H9 (cell line): ENCODE results near the gene PRAMEF12. TPM values are rescaled to one million over a fixed set of nuclear protein-coding genes. Genes with fewer than 3 reads are reported as not detected.

Experiments used
- DNase-seq: peaks from one replicate; pipeline ENCODE4 v3.0.0-alpha.2; 2017
- H2AFZ ChIP-seq: one replicate; pipeline ENCODE4 v1.6.1; 2013; ENCODE audit warnings: mild to moderate bottlenecking, low read length, control low read depth, moderate library complexity
- H2AK5ac ChIP-seq: 2 replicates; pipeline ENCODE4 v1.6.1; 2013; ENCODE audit warnings: low read length, control low read depth, mixed read lengths; ENCODE audit not compliant: insufficient read length
- H2BK120ac ChIP-seq: one replicate; pipeline ENCODE4 v1.6.1; 2013; ENCODE audit warnings: low read depth, mild to moderate bottlenecking, low read length, control low read depth, inconsistent platforms; ENCODE audit not compliant: poor library complexity, severe bottlenecking
- H2BK12ac ChIP-seq: 2 replicates; pipeline ENCODE4 v1.6.1; 2013; ENCODE audit warnings: low read length, control low read depth, mixed read lengths, low read depth; ENCODE audit not compliant: insufficient read length
- H2BK15ac ChIP-seq: 2 replicates; pipeline ENCODE4 v1.6.1; 2013; ENCODE audit warnings: low read depth, low read length, control low read depth
- H2BK20ac ChIP-seq: one replicate; pipeline ENCODE4 v1.6.1; 2013; ENCODE audit warnings: low read depth, mild to moderate bottlenecking, low read length, control low read depth, inconsistent platforms; ENCODE audit not compliant: poor library complexity, severe bottlenecking
- H2BK5ac ChIP-seq: 2 replicates; pipeline ENCODE4 v1.6.1; 2013; ENCODE audit warnings: low read length, control low read depth, mixed read lengths; ENCODE audit not compliant: insufficient read length
- H3K14ac ChIP-seq: 2 replicates; pipeline ENCODE4 v1.6.1; 2013; ENCODE audit warnings: low read length, control low read depth; ENCODE audit not compliant: insufficient read depth
- H3K18ac ChIP-seq: 2 replicates; pipeline ENCODE4 v1.6.1; 2013; ENCODE audit warnings: low read depth, mild to moderate bottlenecking, mixed read lengths, low read length, control low read depth; ENCODE audit not compliant: insufficient read length
- H3K23ac ChIP-seq: 2 replicates; pipeline ENCODE4 v1.6.1; 2013; ENCODE audit warnings: low read length, control low read depth, mixed read lengths, low read depth; ENCODE audit not compliant: insufficient read length
- H3K23me2 ChIP-seq: 2 replicates; pipeline ENCODE4 v1.6.1; 2013; ENCODE audit warnings: low read depth, mild to moderate bottlenecking, mixed read lengths, low read length, control low read depth; ENCODE audit not compliant: insufficient read length, poor library complexity, severe bottlenecking
- H3K27ac ChIP-seq: 2 replicates; pipeline ENCODE4 v1.5.1; 2013; ENCODE audit warnings: low read length, control low read depth, mixed read lengths, low read depth; ENCODE audit not compliant: insufficient read length
- H3K27me3 ChIP-seq: 2 replicates; pipeline ENCODE4 v1.6.1; 2013; ENCODE audit warnings: low read length, control low read depth, inconsistent platforms; ENCODE audit not compliant: insufficient read depth
- H3K4ac ChIP-seq: 2 replicates; pipeline ENCODE4 v1.6.1; 2013; ENCODE audit warnings: low read depth, mild to moderate bottlenecking, control low read depth, inconsistent platforms, low read length, moderate library complexity
- H3K4me1 ChIP-seq: 2 replicates; pipeline ENCODE4 v1.6.1; 2013; ENCODE audit warnings: low read length, control low read depth, inconsistent platforms; ENCODE audit not compliant: insufficient read depth
- H3K4me2 ChIP-seq: 2 replicates; pipeline ENCODE4 v1.6.1; 2013; ENCODE audit warnings: low read length, control low read depth, mixed read lengths; ENCODE audit not compliant: insufficient read length, insufficient read depth
- H3K56ac ChIP-seq: 2 replicates; pipeline ENCODE4 v1.6.1; 2013; ENCODE audit warnings: low read depth, mild to moderate bottlenecking, mixed read lengths, low read length, control low read depth; ENCODE audit not compliant: insufficient read length
- H3K79me1 ChIP-seq: 2 replicates; pipeline ENCODE4 v1.6.1; 2013; ENCODE audit warnings: low read depth, mild to moderate bottlenecking, moderate library complexity, low read length, control low read depth, inconsistent platforms; ENCODE audit not compliant: insufficient read depth, poor library complexity, severe bottlenecking
- H3K79me2 ChIP-seq: 2 replicates; pipeline ENCODE4 v1.6.1; 2013; ENCODE audit warnings: low read length, control low read depth, inconsistent platforms; ENCODE audit not compliant: insufficient read depth
- H3K9ac ChIP-seq: 2 replicates; pipeline ENCODE4 v1.6.1; 2013; ENCODE audit warnings: low read length, control low read depth, mixed read lengths; ENCODE audit not compliant: insufficient read length; ENCODE audit errors: extremely low read depth
- H3K9me3 ChIP-seq: one replicate; pipeline ENCODE4 v1.6.1; 2013; ENCODE audit warnings: low read depth, low read length, inconsistent platforms; ENCODE audit not compliant: control insufficient read depth
- H3T11ph ChIP-seq: one replicate; pipeline ENCODE4 v1.6.1; 2013; ENCODE audit warnings: mild to moderate bottlenecking, low read length, control low read depth, inconsistent platforms
- H4K20me1 ChIP-seq: one replicate; pipeline ENCODE4 v1.6.1; 2013; ENCODE audit not compliant: control insufficient read depth, insufficient read length, insufficient read depth
- H4K5ac ChIP-seq: 2 replicates; pipeline ENCODE4 v1.6.1; 2013; ENCODE audit warnings: low read depth, mild to moderate bottlenecking, mixed read lengths, low read length, control low read depth; ENCODE audit not compliant: insufficient read length
- H4K8ac ChIP-seq: replicated peaks from 2 replicates; pipeline ENCODE4 v1.6.1; 2013; ENCODE audit warnings: low read length, control low read depth, mixed read lengths, low read depth; ENCODE audit not compliant: insufficient read length
- H4K91ac ChIP-seq: 2 replicates; pipeline ENCODE4 v1.6.1; 2013; ENCODE audit warnings: low read depth, mild to moderate bottlenecking, moderate library complexity, mixed read lengths, low read length, control low read depth; ENCODE audit not compliant: insufficient read length
- H3K27ac Mint-ChIP-seq, 3 experiments: 2 replicates in 2 of 3; 3 replicates in 1 of 3; pipeline ENCODE4 v1.8.0; 2020 to 2021; ENCODE audit warnings: mixed read lengths in 3 of 3, mild to moderate bottlenecking in 1 of 3, moderate library complexity in 1 of 3
- H3K27me3 Mint-ChIP-seq: 2 replicates; pipeline ENCODE4 v1.8.0; 2021; ENCODE audit warnings: low read depth, mild to moderate bottlenecking, moderate library complexity, mixed read lengths
- H3K36me3 Mint-ChIP-seq, 3 experiments: 2 replicates in 2 of 3; 3 replicates in 1 of 3; pipeline ENCODE4 v1.8.0; 2020 to 2021; ENCODE audit warnings: low read depth in 3 of 3, mixed read lengths in 3 of 3; ENCODE audit not compliant: insufficient read depth in 1 of 3
- H3K4me1 Mint-ChIP-seq, 2 experiments: 2 replicates each; pipeline ENCODE4 v1.8.0; 2020; ENCODE audit warnings: mixed read lengths in 2 of 2
- H3K4me3 Mint-ChIP-seq, 2 experiments: 2 replicates in 1 of 2; 3 replicates in 1 of 2; pipeline ENCODE4 v1.8.0; 2020 to 2021; ENCODE audit warnings: mild to moderate bottlenecking in 2 of 2, mixed read lengths in 2 of 2, moderate library complexity in 1 of 2
- H3K9me3 Mint-ChIP-seq, 2 experiments: 2 replicates in 1 of 2; 3 replicates in 1 of 2; pipeline ENCODE4 v1.8.0; 2020; ENCODE audit warnings: mild to moderate bottlenecking in 2 of 2, mixed read lengths in 2 of 2, moderate library complexity in 1 of 2
- CTCF ChIP-seq: fragments of 200-600 bp; sonication (generic); conservative IDR thresholded peaks from 3 replicates; pipeline ENCODE4 v1.8.0; 2021; ENCODE audit warnings: antibody characterized with exemption, mild to moderate bottlenecking
- WGBS: extraction: QIAGEN DNeasy Blood & Tissue Kit; methylation state at CpG from one replicate; pipeline ENCODE4 v1.1.7; 2013; ENCODE audit warnings: missing lambda C conversion rate, low lambda C conversion rate, mixed read lengths; ENCODE audit not compliant: insufficient read length; ENCODE audit errors: extremely low coverage; 5-methylcytosine and 5-hydroxymethylcytosine counted together
- total RNA-seq: library from RNA; stranded (reverse); gene quantifications from 2 replicates; pipeline ENCODE4 v1.2.1, GENCODE V29; 2021

PRAMEF12 gene
- total RNA-seq, 1 experiment from 2014 or later = not detected

GRCh38 chr1:12778907-12779306 lies 5.4 kb downstream of the PRAMEF12 start:
- DNase-seq = no peak
- no peak overlapping the region for H3K4ac ChIP-seq
- no peak overlapping the region for H2BK12ac ChIP-seq

More at GRCh38 chr1:12778907-12779306, 5.4 kb downstream of the PRAMEF12 start:
- Mint-ChIP-seq H3K9me3 (peaks cover under 1 to 2% of the 10 kb centered on the region in 2 experiments), H3K36me3 (no peaks in the 10 kb centered on the region), H3K27ac (no peak overlapping the region), H3K4me1 (peaks cover 8 to 13% of the 10 kb centered on the region in 2 experiments), H3K4me3 (no peak overlapping the region; a peak in 1 of 5 replicates), H3K27me3 (peaks cover 11% of the 10 kb centered on the region)
- Histone ChIP-seq H3K14ac (no peak overlapping the region), H4K91ac (no peak overlapping the region), H3K9ac (no peak overlapping the region), H3K27me3 (no peaks in the 10 kb centered on the region), H2BK120ac (no peak overlapping the region), H2AK5ac (no peak overlapping the region), H2BK5ac (no peak overlapping the region), H3K4me2 (no peak overlapping the region), H2AFZ (no peak overlapping the region), H4K8ac (no peak overlapping the region), H4K5ac (no peak overlapping the region), H3K4me1 (no peaks in the 10 kb centered on the region), H3K27ac (no peak overlapping the region), H3T11ph (no peak overlapping the region), H3K23me2 (no peaks in the 10 kb centered on the region), H2BK20ac (no peak overlapping the region), H2BK15ac (no peak overlapping the region), H3K79me2 (0 out of 2 replicates have a peak, but pooled peaks cover 2% of the 10 kb centered on the region), H3K23ac (no peak overlapping the region), H3K56ac (no peak overlapping the region), H3K18ac (no peak overlapping the region), H3K79me1 (no peaks in the 10 kb centered on the region), H4K20me1 (no peaks in the 10 kb centered on the region), H3K9me3 (no peaks in the 10 kb centered on the region)
- WGBS = no CpG with 5 or more reads among the region's 6 CpGs
- TF ChIP-seq CTCF = no peak
